Tibial artery (tissue), 4 donors: ENCODE results near the gene FFAR1.

Experiments
- DNase-seq, 2 donors: peaks; one replicate each; pipeline ENCODE4 v3.0.0-alpha.2; 2019
- H3K27ac ChIP-seq, 2 donors: fragments of 200-600 bp; sonication (generic) in 1 of 2; 1 replicate in 1 of 2; 2 replicates in 1 of 2; pipeline ENCODE4 v1.5.1; 2018 to 2019; ENCODE audit warnings: mild to moderate bottlenecking in 1 of 2
- H3K27me3 ChIP-seq, 2 donors: fragments of 200-600 bp; sonication (generic) in 1 of 2; one replicate each; pipeline versions ENCODE4 v1.5.1 to v1.6.0; 2016 to 2019
- H3K36me3 ChIP-seq, 3 donors: fragments of 200-600 bp; sonication (generic) in 2 of 3; one replicate each; pipeline ENCODE4 v1.5.1; 2016 to 2019; ENCODE audit warnings: mild to moderate bottlenecking in 2 of 3
- H3K4me1 ChIP-seq, 4 donors: fragments of 200-600 bp; sonication (generic) in 2 of 4; 1 replicate in 3 of 4; 2 replicates in 1 of 4; pipeline ENCODE4 v1.5.1; 2016 to 2019
- H3K4me3 ChIP-seq, 2 donors: fragments of 200-600 bp; sonication (generic) in 1 of 2; 1 replicate in 1 of 2; 2 replicates in 1 of 2; pipeline ENCODE4 v1.5.1; 2018 to 2019; ENCODE audit warnings: mild to moderate bottlenecking in 2 of 2
- H3K9me3 ChIP-seq, 3 donors: fragments of 200-600 bp; sonication (generic) in 1 of 3; one replicate each; pipeline ENCODE4 v1.5.1; 2016 to 2019
- intact Hi-C: fragments of 100-400 bp; cut with DNase I; formaldehyde crosslinking; loops from one replicate; pipeline ENCODE4 v1.15.0; 2023; ENCODE audit warnings: low total_unique reads
- TF ChIP-seq, protein P1 (sequence below), 2 experiments: fragments of 200-600 bp in 1 of 2; fragments of 450-650 bp in 1 of 2; IDR thresholded peaks; one replicate each; pipeline ENCODE4 v1.5.1; 2017 to 2019; ENCODE audit warnings: antibody characterized with exemption in 2 of 2, mild to moderate bottlenecking in 1 of 2, moderate library complexity in 1 of 2

The FFAR1 gene

DNA sequence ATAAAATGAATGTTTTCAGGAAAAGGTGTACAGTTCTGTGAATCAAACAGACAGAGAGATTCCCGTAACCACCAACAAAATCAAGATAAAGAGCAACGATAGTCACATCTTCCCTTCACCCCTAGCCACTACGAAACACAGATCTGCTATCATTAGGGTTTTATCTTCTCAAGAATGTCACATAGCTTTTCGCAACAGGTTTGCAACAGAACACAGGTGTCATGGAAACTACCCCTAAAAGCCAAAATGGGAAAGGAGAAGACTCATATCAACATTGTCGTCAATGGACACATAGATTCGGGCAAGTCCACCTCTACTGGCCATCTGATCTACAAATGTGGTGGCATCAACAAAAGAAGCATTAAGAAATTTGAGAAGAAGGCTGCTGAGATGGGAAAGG, 34.2 kb downstream of the FFAR1 start:
- no peaks in the 10 kb centered on the region for H3K9me3 ChIP-seq
- no peak overlapping the region for H3K4me3 ChIP-seq
- DNase-seq, result no peak
- no peaks in the 10 kb centered on the region for H3K4me1 ChIP-seq
- peaks cover 0 to 4% of the 10 kb centered on the region in 2 donors for H3K27me3 ChIP-seq
- H3K27ac ChIP-seq, result no peak overlapping the region
- intact Hi-C loops, result no loop called here
- TF ChIP-seq, protein P1, sequence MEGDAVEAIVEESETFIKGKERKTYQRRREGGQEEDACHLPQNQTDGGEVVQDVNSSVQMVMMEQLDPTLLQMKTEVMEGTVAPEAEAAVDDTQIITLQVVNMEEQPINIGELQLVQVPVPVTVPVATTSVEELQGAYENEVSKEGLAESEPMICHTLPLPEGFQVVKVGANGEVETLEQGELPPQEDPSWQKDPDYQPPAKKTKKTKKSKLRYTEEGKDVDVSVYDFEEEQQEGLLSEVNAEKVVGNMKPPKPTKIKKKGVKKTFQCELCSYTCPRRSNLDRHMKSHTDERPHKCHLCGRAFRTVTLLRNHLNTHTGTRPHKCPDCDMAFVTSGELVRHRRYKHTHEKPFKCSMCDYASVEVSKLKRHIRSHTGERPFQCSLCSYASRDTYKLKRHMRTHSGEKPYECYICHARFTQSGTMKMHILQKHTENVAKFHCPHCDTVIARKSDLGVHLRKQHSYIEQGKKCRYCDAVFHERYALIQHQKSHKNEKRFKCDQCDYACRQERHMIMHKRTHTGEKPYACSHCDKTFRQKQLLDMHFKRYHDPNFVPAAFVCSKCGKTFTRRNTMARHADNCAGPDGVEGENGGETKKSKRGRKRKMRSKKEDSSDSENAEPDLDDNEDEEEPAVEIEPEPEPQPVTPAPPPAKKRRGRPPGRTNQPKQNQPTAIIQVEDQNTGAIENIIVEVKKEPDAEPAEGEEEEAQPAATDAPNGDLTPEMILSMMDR (IDR thresholded peaks at IDR 0.05), result no peak
- no peaks in the 10 kb centered on the region for H3K36me3 ChIP-seq

DNA sequence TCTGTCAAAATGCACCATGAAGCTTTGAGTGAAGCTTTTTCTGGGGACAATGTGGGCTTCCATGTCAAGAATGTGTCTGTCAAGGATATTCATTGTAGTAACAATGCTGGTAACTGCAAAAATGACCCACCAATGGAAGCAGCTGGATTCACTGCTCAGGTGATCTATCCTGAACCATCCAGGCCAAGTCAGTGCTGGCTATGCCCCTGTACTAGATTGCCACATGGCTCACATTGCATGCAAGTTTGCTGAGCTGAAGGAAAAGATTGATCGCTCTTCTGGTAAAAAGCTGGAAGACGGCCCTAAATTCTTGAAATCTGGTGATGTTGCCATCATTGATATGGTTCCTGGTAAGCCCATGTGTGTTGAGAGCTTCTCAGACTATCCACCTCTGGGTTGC, 35.8 kb downstream of the FFAR1 start:
- H3K4me3 ChIP-seq, result no peak overlapping the region
- peaks cover 0 to 2% of the 10 kb centered on the region in 2 donors for H3K27me3 ChIP-seq
- H3K36me3 ChIP-seq, result no peaks in the 10 kb centered on the region
- no peak overlapping the region for H3K27ac ChIP-seq
- no peaks in the 10 kb centered on the region for H3K9me3 ChIP-seq
- DNase-seq, result no peak
- TF ChIP-seq, protein P1 (IDR thresholded peaks at IDR 0.05), result no peak
- no peaks in the 10 kb centered on the region for H3K4me1 ChIP-seq
- intact Hi-C loops, result no loop called here

GRCh38 chr19:35388277-35389054, 40.8 kb downstream of the FFAR1 start:
- Histone ChIP-seq H3K9me3 (no peaks in the 10 kb centered on the region), H3K36me3 (no peaks in the 10 kb centered on the region), H3K27me3 (no peaks in the 10 kb centered on the region), H3K4me1 (no peaks in the 10 kb centered on the region), H3K4me3 (no peak overlapping the region), H3K27ac (no peak overlapping the region)
- TF ChIP-seq, protein P1 (IDR thresholded peaks at IDR 0.05), result no peak
- no peak for DNase-seq
- intact Hi-C loops, result no loop called here

DNA sequence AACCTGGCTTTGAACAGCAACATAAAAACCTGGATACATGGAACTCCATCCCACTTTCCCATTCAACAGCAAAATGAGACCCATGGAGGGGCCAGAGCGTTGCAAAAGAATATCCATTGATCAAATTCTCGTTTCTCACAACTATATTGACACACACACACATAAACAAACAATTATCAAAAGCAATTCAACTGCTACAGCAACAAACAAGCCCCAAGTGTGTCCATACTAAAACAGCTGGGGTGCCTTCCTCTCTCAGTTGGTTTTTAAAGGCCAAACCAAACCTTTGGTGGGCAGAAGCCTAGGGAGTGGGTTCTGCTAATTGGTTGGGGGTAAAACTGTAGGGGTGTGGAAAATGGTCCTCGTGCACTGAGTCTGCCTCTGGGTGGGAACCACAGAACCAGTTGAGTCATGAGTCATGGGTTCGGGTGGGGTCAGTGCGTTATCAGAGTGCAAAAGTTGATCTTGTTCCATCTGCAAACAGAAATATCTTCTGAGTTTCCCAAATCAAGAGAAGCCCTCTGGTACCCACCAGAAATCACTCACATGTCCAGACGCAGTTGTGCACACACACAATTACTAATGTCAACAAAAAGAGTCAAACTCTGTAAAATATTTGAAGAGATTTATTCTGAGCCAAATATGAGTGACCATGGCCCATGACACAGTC, 41.6 kb downstream of the FFAR1 start:
- no peak for DNase-seq
- no peaks in the 10 kb centered on the region for H3K27me3 ChIP-seq

DNA sequence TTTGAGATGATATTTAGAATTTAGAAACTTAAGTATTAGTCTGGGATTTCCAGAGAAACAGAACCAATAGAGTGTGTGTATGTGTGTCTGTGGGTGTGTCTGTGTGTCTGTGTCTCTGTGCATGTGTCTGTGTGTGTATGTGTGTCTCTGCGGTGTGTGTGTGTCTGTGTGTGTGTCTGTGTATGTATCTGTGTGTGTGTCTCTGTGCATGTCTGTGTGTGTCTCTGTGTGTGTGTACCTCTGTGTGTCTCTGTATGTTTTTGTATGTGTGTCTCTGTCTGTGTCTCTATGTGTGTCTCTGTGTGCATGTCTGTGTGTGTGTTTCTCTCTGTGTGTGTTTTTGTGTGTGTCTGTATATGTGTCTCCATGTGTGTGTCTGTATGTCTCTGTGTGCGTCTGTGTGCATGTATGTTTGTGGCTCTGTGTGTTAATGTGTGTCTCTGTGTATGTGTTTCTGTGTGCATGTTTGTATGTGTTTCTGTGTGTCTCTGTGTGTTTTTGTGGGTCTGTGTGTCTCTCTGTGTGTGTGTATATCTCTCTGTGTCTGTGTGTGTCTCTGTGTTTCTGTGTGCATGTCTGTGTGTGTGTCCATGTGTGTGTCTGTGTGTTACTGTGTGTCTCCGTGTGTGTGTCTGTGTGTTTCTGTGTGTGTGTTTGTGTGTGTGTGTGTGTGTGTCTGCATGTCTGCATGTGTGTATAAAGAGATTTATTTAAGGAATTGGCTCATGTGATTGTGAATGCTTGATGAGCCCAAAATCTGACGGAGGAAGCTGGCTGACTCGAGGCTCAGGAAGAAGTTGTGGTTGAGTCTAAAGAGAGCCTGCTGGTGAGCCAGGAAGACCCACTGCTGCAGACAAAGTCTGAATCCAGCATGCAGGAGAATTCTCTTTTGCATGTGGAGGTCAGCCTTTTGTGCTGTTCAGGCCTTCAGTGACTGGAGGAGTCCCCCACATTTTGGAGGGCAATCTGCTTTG, 45.3 kb downstream of the FFAR1 start:
- H3K27me3 ChIP-seq, result peaks cover 0 to 3% of the 10 kb centered on the region in 2 donors
- H3K27ac ChIP-seq, result no peak overlapping the region
- no peaks in the 10 kb centered on the region for H3K4me1 ChIP-seq
- DNase-seq, result no peak
- no peaks in the 10 kb centered on the region for H3K36me3 ChIP-seq
- TF ChIP-seq, protein P1 (IDR thresholded peaks at IDR 0.05), result no peak
- intact Hi-C loops, result no loop called here
- no peak overlapping the region for H3K4me3 ChIP-seq
- H3K9me3 ChIP-seq, result no peaks in the 10 kb centered on the region

More for the DNA sequence above, 41.6 kb downstream of the FFAR1 start:
- TF ChIP-seq, protein P1 (IDR thresholded peaks at IDR 0.05), result no peak
- H3K4me1 ChIP-seq, result no peaks in the 10 kb centered on the region
- no peaks in the 10 kb centered on the region for H3K36me3 ChIP-seq
- no peak overlapping the region for H3K4me3 ChIP-seq
- intact Hi-C loops, result no loop called here
- H3K9me3 ChIP-seq, result no peaks in the 10 kb centered on the region
- no peak overlapping the region for H3K27ac ChIP-seq
